Neural cell (in vitro differentiated cells): ENCODE data around the gene MAST1. TPM values are rescaled to one million over a fixed set of nuclear protein-coding genes. Genes with fewer than 3 reads are reported as not detected.
"Not testable (repeated sequence)": the region's sequence is repeated elsewhere in the genome, so short reads cannot be mapped to it uniquely, and the experiment has no call there.

Experiments used
- H2AFZ ChIP-seq: fragments of 200-600, 300-800 bp; sonication (generic), shearing (Covaris generic); 2 replicates; pipeline ENCODE4 v1.6.0; 2014; ENCODE audit warnings: low read depth, mild to moderate bottlenecking, antibody characterized with exemption, low read length, moderate library complexity
- H3F3A ChIP-seq: fragments of 200-600 bp; shearing (Covaris generic); 2 replicates; pipeline ENCODE4 v1.6.1; 2016; ENCODE audit warnings: mild to moderate bottlenecking, moderate library complexity, mixed read lengths, antibody characterized with exemption, low read length; ENCODE audit not compliant: insufficient read depth, poor library complexity, severe bottlenecking
- H3K27ac ChIP-seq: fragments of 200-600, 300-800 bp; sonication (generic), shearing (Covaris generic); 2 replicates; pipeline ENCODE4 v1.5.1; 2014; ENCODE audit warnings: mild to moderate bottlenecking, low read length, moderate library complexity
- H3K27me3 ChIP-seq: fragments of 300-800, 200-600 bp; sonication (generic), shearing (Covaris generic); 2 replicates; pipeline ENCODE4 v1.6.0; 2014; ENCODE audit warnings: mild to moderate bottlenecking, low read depth, low read length, moderate library complexity; ENCODE audit not compliant: insufficient read depth
- H3K36me3 ChIP-seq: fragments of 300-800, 200-600 bp; sonication (generic), shearing (Covaris generic); 2 replicates; pipeline ENCODE4 v1.5.1; 2014; ENCODE audit warnings: mild to moderate bottlenecking, antibody characterized with exemption, low read length, moderate library complexity; ENCODE audit not compliant: insufficient read depth
- H3K4me2 ChIP-seq: fragments of 300-800, 200-600 bp; sonication (generic), shearing (Covaris generic); 2 replicates; pipeline ENCODE4 v1.6.0; 2014; ENCODE audit warnings: mild to moderate bottlenecking, low read length
- H3K4me3 ChIP-seq: fragments of 300-800, 200-600 bp; sonication (generic), shearing (Covaris generic); 2 replicates; pipeline ENCODE4 v1.5.1; 2014; ENCODE audit warnings: mild to moderate bottlenecking, low read length, moderate library complexity
- H3K79me2 ChIP-seq: fragments of 200-600 bp; shearing (Covaris generic); replicated peaks from 2 replicates; pipeline ENCODE4 v1.6.0; 2014; ENCODE audit warnings: mild to moderate bottlenecking, low read length, moderate library complexity; ENCODE audit not compliant: insufficient read depth
- H3K9ac ChIP-seq: fragments of 300-800, 200-600 bp; sonication (generic), shearing (Covaris generic); 2 replicates; pipeline ENCODE4 v1.6.1; 2016; ENCODE audit warnings: mild to moderate bottlenecking, low read length, mixed read lengths
- H3K9me2 ChIP-seq: fragments of 200-600 bp; shearing (Covaris generic); 2 replicates; pipeline ENCODE4 v1.6.1; 2016; ENCODE audit warnings: mild to moderate bottlenecking, low read length, mixed read lengths; ENCODE audit not compliant: insufficient read depth
- H3K9me3 ChIP-seq: fragments of 200-600, 300-800 bp; sonication (generic), shearing (Covaris generic); 2 replicates; pipeline ENCODE4 v1.6.1; 2016; ENCODE audit warnings: mild to moderate bottlenecking, mixed run types, low read length, moderate library complexity, mixed read lengths
- H4K20me1 ChIP-seq: fragments of 200-600 bp; shearing (Covaris generic); 2 replicates; pipeline ENCODE4 v1.6.1; 2016; ENCODE audit warnings: mild to moderate bottlenecking, mixed run types; ENCODE audit not compliant: insufficient read depth
- CTCF ChIP-seq: fragments of 450-650 bp; IDR thresholded peaks from 2 replicates; pipeline ENCODE4 v1.5.1; 2014; ENCODE audit warnings: antibody characterized with exemption, mild to moderate bottlenecking, moderate library complexity; ENCODE audit not compliant: poor library complexity, severe bottlenecking
- EP300 ChIP-seq: fragments of 450-650 bp; conservative IDR thresholded peaks from 2 replicates; pipeline ENCODE4 v1.6.1; 2014; ENCODE audit warnings: antibody characterized with exemption, mild to moderate bottlenecking, moderate library complexity; ENCODE audit not compliant: poor library complexity, severe bottlenecking
- EZH2 ChIP-seq: fragments of 200-600, 300-800 bp; shearing (Covaris generic), sonication (generic); IDR thresholded peaks from 2 replicates; pipeline ENCODE4 v1.6.1; 2014; ENCODE audit warnings: antibody characterized with exemption, low read length, borderline replicate concordance, mild to moderate bottlenecking; ENCODE audit not compliant: insufficient read depth, poor library complexity, severe bottlenecking
- MXI1 ChIP-seq: fragments of 450-650 bp; conservative IDR thresholded peaks from 2 replicates; pipeline ENCODE4 v1.6.1; 2014; ENCODE audit warnings: antibody characterized with exemption, mild to moderate bottlenecking; ENCODE audit not compliant: poor library complexity, severe bottlenecking
- POLR2AphosphoS5 ChIP-seq: IDR thresholded peaks from 2 replicates; pipeline ENCODE4 v1.6.1; 2012
- RAD21 ChIP-seq: fragments of 450-650 bp; conservative IDR thresholded peaks from 2 replicates; pipeline ENCODE4 v1.6.1; 2014; ENCODE audit warnings: antibody characterized with exemption, mild to moderate bottlenecking, moderate library complexity
- REST ChIP-seq: IDR thresholded peaks from 2 replicates; pipeline ENCODE4 v1.6.1; 2012; ENCODE audit warnings: borderline replicate concordance
- SMC3 ChIP-seq: fragments of 450-650 bp; conservative IDR thresholded peaks from 2 replicates; pipeline ENCODE4 v1.6.1; 2014; ENCODE audit warnings: antibody characterized with exemption, mild to moderate bottlenecking, moderate library complexity; ENCODE audit not compliant: poor library complexity
- TAF1 ChIP-seq: IDR thresholded peaks from 2 replicates; pipeline ENCODE4 v1.6.1; 2012; ENCODE audit warnings: low read depth
- polyA plus RNA-seq: library from polyadenylated mRNA; depleted of rRNA; stranded (reverse); fragments of >200 nt; gene quantifications from 2 replicates; pipeline ENCODE4 v1.2.3, GENCODE V29; 2014

The MAST1 gene
- polyA plus RNA-seq, 1 donor from 2014 or later, result 65.0 TPM

- no peaks in the 10 kb centered on the region for H3F3A ChIP-seq
- no peaks in the 10 kb centered on the region for H3K27me3 ChIP-seq
- H3K79me2 ChIP-seq, result peaks cover 28% of the 10 kb centered on the region
- H3K9me2 ChIP-seq, result no peaks in the 10 kb centered on the region
- H2AFZ ChIP-seq, result no peak overlapping the region
- H3K4me2 ChIP-seq, result no peak overlapping the region
- TF ChIP-seq POLR2AphosphoS5 (no peak), EP300 (no peak), MXI1 (no peak), EZH2 (no peak), CTCF (no peak), REST (no peak), TAF1 (no peak), RAD21 (no peak), SMC3 (no peak)
- H4K20me1 ChIP-seq, result peaks cover 16% of the 10 kb centered on the region
- H3K9me3 ChIP-seq, result no peaks in the 10 kb centered on the region
- no peak overlapping the region for H3K9ac ChIP-seq
- no peak overlapping the region for H3K27ac ChIP-seq
- H3K36me3 ChIP-seq, result peaks cover 9% of the 10 kb centered on the region
- H3K4me3 ChIP-seq, result no peak overlapping the region
Measured at GRCh38 chr19:12843999-12844732, 5.9 kb downstream of the MAST1 start.

- not testable (repeated sequence) for H3F3A ChIP-seq, H3K9me2 ChIP-seq, H2AFZ ChIP-seq, H3K9ac ChIP-seq, H3K36me3 ChIP-seq, H3K4me2 ChIP-seq, H3K27me3 ChIP-seq, H3K4me3 ChIP-seq, H3K9me3 ChIP-seq, H3K27ac ChIP-seq
- peaks cover 13% of the 10 kb centered on the region for H3K79me2 ChIP-seq
- H4K20me1 ChIP-seq, result peaks cover 14% of the 10 kb centered on the region
Measured at GRCh38 chr19:12846613-12847012, 8.3 kb downstream of the MAST1 start.
